K562 (cell line): ENCODE measurements around the gene WEE1. TPM values are rescaled to one million over a fixed set of nuclear protein-coding genes. Genes with fewer than 3 reads are reported as not detected.
A peak's percentile ranks its signal among the peaks of the same experiment; 100 is the strongest.

ENCODE experiments used
- ARNT ChIP-seq, 2 experiments: fragments of 450-650 bp; IDR thresholded peaks; 2 replicates each; pipeline ENCODE4 v1.6.1; 2016; ENCODE audit warnings: mild to moderate bottlenecking in 1 of 2
- BMI1 ChIP-seq: fragments of 150-350 bp; IDR thresholded peaks from 2 replicates; pipeline ENCODE4 v1.6.1; 2014; ENCODE audit warnings: low read length
- CBX1 ChIP-seq: sonication (generic); IDR thresholded peaks from 2 replicates; pipeline ENCODE4 v1.6.1; 2016; ENCODE audit warnings: antibody characterized with exemption, low read depth, mild to moderate bottlenecking
- CCAR2 ChIP-seq: fragments of 200-400 bp; formaldehyde crosslinking; IDR thresholded peaks from 2 replicates; pipeline ENCODE4 v1.6.1; 2017; ENCODE audit warnings: mild to moderate bottlenecking, low read depth, low read length
- DACH1 ChIP-seq: fragments of 450-650 bp; IDR thresholded peaks from 2 replicates; pipeline ENCODE4 v1.6.1; 2018; ENCODE audit not compliant: partially characterized antibody
- ELF1 ChIP-seq: fragments of 200-800 bp; sonication (Bioruptor generic); IDR thresholded peaks from 2 replicates; pipeline ENCODE4 v1.6.1; 2016; ENCODE audit warnings: missing genetic modification characterization, missing compliant biosample characterization
- FOSL1 ChIP-seq: fragments of 200-800 bp; sonication (Bioruptor generic); conservative IDR thresholded peaks from 2 replicates; pipeline ENCODE4 v1.6.1; 2016; ENCODE audit warnings: missing genetic modification characterization, missing compliant biosample characterization
- NBN ChIP-seq: fragments of 450-650 bp; IDR thresholded peaks from 2 replicates; pipeline ENCODE4 v1.6.1; 2016; ENCODE audit warnings: low read depth, mild to moderate bottlenecking
- NCOR1 ChIP-seq: fragments of 450-650 bp; IDR thresholded peaks from 2 replicates; pipeline ENCODE4 v1.6.1; 2016; ENCODE audit warnings: mild to moderate bottlenecking, moderate library complexity
- NFYB ChIP-seq: IDR thresholded peaks from 2 replicates; pipeline ENCODE4 v1.6.1; 2011; ENCODE audit warnings: mild to moderate bottlenecking, moderate library complexity; ENCODE audit not compliant: insufficient read length; ENCODE audit errors: extremely low read depth
- RBFOX2 ChIP-seq: fragments of 200-400 bp; formaldehyde crosslinking; IDR thresholded peaks from 2 replicates; pipeline ENCODE4 v1.6.1; 2017; ENCODE audit warnings: low read depth, mild to moderate bottlenecking, low read length, moderate library complexity
- TEAD1 ChIP-seq, 2 experiments: fragments of 450-650 bp in 1 of 2; sonication (generic) in 1 of 2; formaldehyde crosslinking; IDR thresholded peaks; 2 replicates each; pipeline versions ENCODE4 v1.4.0 to v1.8.0; 2020 to 2022; ENCODE audit warnings: mild to moderate bottlenecking in 2 of 2, missing genetic modification reagents in 1 of 2
- XRCC5 ChIP-seq: fragments of 200-400 bp; formaldehyde crosslinking; IDR thresholded peaks from 2 replicates; pipeline ENCODE4 v1.6.1; 2017; ENCODE audit warnings: low read depth, mild to moderate bottlenecking, low read length
- ZNF133 ChIP-seq: fragments of 250-450 bp; sonication (Bioruptor Pico); IDR thresholded peaks from 2 replicates; pipeline ENCODE4 v1.4.0; 2020; ENCODE audit warnings: mild to moderate bottlenecking
- ZNF584 ChIP-seq: fragments of 200-800 bp; sonication (Bioruptor generic); IDR thresholded peaks from 2 replicates; pipeline ENCODE4 v1.6.1; 2016; ENCODE audit warnings: low read depth, mild to moderate bottlenecking, missing genetic modification characterization, missing compliant biosample characterization
- polyA plus RNA-seq, 8 experiments: library from polyadenylated mRNA; depleted of rRNA in 4 of 8; stranded (reverse) in 5 of 8; unstranded in 3 of 8; fragments of >200 nt; fragmentation: Nextera tagmentation in 2 of 8; fragmentation: Illumina TruSeq in 1 of 8; extraction: Ambion mirVana in 2 of 8; extraction: Trizol in 1 of 8; gene quantifications; 2 replicates each; pipeline versions ENCODE4 v1.2.1 to v1.2.3, GENCODE V29; 2011 to 2014; ENCODE audit warnings: inconsistent platforms in 1 of 8, missing spikeins in 1 of 8
- total RNA-seq, 7 experiments: library from RNA; depleted of rRNA in 6 of 7; stranded (reverse); fragments of >200 nt in 6 of 7; fragmentation: Illumina TruSeq in 2 of 7; extraction: Trizol in 2 of 7; gene quantifications; 2 replicates each; pipeline versions ENCODE4 v1.2.1 to v1.2.3, GENCODE V29; 2011 to 2021; ENCODE audit warnings: low replicate concordance in 1 of 7
- TF ChIP-seq, protein P1 (sequence below): fragments of 450-650 bp; IDR thresholded peaks from 2 replicates; pipeline ENCODE4 v1.7.0; 2016; ENCODE audit warnings: borderline replicate concordance
- TF ChIP-seq, protein P2 (sequence below), 3 experiments: fragments of 200-800 bp in 1 of 3; fragments of 250-450 bp in 1 of 3; fragments of 450-650 bp in 1 of 3; sonication (Bioruptor Pico) in 1 of 3; sonication (Bioruptor generic) in 1 of 3; formaldehyde crosslinking in 1 of 3; IDR thresholded peaks; 2 replicates each; pipeline versions ENCODE4 v1.6.1 to v1.8.0; 2016 to 2022; ENCODE audit warnings: mild to moderate bottlenecking in 2 of 3, missing genetic modification characterization in 2 of 3, missing compliant biosample characterization in 1 of 3, moderate library complexity in 1 of 3
- TF ChIP-seq, protein P3 (sequence below): sonication (generic); formaldehyde crosslinking; IDR thresholded peaks from 2 replicates; pipeline ENCODE4 v1.8.0; 2022; ENCODE audit warnings: mild to moderate bottlenecking, missing genetic modification reagents

The WEE1 gene
- total and polyA plus RNA-seq, 9 of the 15 experiments (the other 6 are each of a cell fraction or from before 2014, with no cell fraction given) = 21.9 to 99.0 (median 67.4) TPM

DNA sequence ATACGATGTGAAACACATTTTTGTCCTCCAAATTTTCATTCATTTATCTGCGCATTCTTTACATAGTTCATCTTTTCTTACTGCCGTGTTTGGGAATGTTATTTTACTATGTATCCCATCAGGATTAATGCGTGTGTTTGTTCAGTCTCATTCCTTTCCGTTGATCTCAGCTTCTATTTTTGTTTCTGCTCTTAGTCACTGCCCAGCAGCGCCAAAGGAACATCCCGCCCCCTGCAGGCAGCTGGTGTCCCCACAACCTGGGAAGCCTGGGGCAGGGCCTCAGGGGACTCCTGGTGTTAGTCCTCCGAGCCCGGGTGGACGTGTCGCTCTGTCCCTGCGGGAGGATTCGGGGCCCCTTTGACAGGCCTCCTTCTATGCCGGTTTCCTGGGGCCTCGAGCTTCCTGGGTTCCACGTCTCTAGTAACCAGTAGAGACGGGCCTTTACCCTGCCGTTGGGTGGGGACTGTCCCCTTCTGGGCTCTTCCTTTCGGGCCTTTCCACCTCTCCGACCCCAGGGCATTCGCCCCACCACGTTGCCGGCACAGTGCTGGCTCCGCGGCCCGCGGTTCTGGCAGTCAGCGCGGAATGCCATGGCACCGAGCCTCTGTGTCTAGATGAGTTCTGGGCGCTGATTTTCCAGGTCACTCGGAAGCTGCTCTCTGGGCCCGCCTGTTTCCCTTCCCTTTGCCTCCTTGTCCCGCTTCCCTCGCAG is 39.8 kb downstream of the WEE1 start (continued):
- TF ChIP-seq TEAD1 (CRISPR knock-in tag; IDR thresholded peaks at IDR 0.05) (peak; percentile 97), ZNF584 (CRISPR knock-in tag) (0 out of 2 replicates have a peak, but pooled peaks have one; percentile 18), RBFOX2 (peak; percentile 84), ELF1 (no peak), DACH1 (peak; percentile 77), CBX1 (peak; percentile 44; the same call in 1 of the 2 replicates), CCAR2 (no peak), XRCC5 (peak; percentile 81), NBN (peak; percentile 72), NFYB (no peak), ZNF133 (no peak), FOSL1 (tag) (peak; percentile 91), NCOR1 (peak; percentile 58; the same call in 1 of the 2 replicates), ARNT (IDR thresholded peaks at IDR 0.05) (peak in 1 of 2 experiments; percentile 38; a peak in 1 of 4 replicates), BMI1 (no peak)
- TF ChIP-seq, protein P1, sequence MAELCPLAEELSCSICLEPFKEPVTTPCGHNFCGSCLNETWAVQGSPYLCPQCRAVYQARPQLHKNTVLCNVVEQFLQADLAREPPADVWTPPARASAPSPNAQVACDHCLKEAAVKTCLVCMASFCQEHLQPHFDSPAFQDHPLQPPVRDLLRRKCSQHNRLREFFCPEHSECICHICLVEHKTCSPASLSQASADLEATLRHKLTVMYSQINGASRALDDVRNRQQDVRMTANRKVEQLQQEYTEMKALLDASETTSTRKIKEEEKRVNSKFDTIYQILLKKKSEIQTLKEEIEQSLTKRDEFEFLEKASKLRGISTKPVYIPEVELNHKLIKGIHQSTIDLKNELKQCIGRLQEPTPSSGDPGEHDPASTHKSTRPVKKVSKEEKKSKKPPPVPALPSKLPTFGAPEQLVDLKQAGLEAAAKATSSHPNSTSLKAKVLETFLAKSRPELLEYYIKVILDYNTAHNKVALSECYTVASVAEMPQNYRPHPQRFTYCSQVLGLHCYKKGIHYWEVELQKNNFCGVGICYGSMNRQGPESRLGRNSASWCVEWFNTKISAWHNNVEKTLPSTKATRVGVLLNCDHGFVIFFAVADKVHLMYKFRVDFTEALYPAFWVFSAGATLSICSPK = no peak
- TF ChIP-seq, protein P2, sequence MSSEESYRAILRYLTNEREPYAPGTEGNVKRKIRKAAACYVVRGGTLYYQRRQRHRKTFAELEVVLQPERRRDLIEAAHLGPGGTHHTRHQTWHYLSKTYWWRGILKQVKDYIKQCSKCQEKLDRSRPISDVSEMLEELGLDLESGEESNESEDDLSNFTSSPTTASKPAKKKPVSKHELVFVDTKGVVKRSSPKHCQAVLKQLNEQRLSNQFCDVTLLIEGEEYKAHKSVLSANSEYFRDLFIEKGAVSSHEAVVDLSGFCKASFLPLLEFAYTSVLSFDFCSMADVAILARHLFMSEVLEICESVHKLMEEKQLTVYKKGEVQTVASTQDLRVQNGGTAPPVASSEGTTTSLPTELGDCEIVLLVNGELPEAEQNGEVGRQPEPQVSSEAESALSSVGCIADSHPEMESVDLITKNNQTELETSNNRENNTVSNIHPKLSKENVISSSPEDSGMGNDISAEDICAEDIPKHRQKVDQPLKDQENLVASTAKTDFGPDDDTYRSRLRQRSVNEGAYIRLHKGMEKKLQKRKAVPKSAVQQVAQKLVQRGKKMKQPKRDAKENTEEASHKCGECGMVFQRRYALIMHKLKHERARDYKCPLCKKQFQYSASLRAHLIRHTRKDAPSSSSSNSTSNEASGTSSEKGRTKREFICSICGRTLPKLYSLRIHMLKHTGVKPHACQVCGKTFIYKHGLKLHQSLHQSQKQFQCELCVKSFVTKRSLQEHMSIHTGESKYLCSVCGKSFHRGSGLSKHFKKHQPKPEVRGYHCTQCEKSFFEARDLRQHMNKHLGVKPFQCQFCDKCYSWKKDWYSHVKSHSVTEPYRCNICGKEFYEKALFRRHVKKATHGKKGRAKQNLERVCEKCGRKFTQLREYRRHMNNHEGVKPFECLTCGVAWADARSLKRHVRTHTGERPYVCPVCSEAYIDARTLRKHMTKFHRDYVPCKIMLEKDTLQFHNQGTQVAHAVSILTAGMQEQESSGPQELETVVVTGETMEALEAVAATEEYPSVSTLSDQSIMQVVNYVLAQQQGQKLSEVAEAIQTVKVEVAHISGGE (CRISPR knock-in tag; IDR thresholded peaks at IDR 0.05) = 0 out of 6 replicates have a peak, but pooled peaks of 1 of the 3 experiments have one; percentile 9
- TF ChIP-seq, protein P3, sequence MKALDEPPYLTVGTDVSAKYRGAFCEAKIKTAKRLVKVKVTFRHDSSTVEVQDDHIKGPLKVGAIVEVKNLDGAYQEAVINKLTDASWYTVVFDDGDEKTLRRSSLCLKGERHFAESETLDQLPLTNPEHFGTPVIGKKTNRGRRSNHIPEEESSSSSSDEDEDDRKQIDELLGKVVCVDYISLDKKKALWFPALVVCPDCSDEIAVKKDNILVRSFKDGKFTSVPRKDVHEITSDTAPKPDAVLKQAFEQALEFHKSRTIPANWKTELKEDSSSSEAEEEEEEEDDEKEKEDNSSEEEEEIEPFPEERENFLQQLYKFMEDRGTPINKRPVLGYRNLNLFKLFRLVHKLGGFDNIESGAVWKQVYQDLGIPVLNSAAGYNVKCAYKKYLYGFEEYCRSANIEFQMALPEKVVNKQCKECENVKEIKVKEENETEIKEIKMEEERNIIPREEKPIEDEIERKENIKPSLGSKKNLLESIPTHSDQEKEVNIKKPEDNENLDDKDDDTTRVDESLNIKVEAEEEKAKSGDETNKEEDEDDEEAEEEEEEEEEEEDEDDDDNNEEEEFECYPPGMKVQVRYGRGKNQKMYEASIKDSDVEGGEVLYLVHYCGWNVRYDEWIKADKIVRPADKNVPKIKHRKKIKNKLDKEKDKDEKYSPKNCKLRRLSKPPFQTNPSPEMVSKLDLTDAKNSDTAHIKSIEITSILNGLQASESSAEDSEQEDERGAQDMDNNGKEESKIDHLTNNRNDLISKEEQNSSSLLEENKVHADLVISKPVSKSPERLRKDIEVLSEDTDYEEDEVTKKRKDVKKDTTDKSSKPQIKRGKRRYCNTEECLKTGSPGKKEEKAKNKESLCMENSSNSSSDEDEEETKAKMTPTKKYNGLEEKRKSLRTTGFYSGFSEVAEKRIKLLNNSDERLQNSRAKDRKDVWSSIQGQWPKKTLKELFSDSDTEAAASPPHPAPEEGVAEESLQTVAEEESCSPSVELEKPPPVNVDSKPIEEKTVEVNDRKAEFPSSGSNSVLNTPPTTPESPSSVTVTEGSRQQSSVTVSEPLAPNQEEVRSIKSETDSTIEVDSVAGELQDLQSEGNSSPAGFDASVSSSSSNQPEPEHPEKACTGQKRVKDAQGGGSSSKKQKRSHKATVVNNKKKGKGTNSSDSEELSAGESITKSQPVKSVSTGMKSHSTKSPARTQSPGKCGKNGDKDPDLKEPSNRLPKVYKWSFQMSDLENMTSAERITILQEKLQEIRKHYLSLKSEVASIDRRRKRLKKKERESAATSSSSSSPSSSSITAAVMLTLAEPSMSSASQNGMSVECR (CRISPR knock-in tag) = peak; percentile 72
